ENCODE data around the gene MICU2.

DNA sequence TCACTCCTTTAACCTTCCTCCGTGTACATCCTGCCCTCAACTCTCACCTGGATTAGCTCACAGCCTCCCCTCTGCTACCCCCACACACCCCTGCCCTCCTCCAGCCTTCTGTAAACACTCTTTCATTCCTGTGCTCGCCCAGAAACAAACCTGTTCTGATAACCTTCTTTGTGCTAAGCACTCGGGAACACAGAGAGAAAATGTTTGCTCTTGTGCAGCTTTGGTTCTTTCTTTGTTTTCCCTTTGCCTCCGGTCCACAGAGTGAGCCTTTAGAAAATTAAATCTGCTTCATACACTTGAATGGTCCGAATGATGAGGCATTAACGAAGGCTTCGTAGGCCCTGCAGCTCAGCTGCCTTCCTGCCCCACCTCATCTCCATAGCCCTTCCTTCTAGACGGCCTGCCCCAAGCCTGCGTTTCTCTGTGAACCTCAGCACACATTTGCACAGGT, 138.2 kb downstream of the MICU2 start:
- TF ChIP-seq, protein P1, sequence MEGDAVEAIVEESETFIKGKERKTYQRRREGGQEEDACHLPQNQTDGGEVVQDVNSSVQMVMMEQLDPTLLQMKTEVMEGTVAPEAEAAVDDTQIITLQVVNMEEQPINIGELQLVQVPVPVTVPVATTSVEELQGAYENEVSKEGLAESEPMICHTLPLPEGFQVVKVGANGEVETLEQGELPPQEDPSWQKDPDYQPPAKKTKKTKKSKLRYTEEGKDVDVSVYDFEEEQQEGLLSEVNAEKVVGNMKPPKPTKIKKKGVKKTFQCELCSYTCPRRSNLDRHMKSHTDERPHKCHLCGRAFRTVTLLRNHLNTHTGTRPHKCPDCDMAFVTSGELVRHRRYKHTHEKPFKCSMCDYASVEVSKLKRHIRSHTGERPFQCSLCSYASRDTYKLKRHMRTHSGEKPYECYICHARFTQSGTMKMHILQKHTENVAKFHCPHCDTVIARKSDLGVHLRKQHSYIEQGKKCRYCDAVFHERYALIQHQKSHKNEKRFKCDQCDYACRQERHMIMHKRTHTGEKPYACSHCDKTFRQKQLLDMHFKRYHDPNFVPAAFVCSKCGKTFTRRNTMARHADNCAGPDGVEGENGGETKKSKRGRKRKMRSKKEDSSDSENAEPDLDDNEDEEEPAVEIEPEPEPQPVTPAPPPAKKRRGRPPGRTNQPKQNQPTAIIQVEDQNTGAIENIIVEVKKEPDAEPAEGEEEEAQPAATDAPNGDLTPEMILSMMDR (IDR thresholded peaks at IDR 0.05 in 2 of 3, conservative IDR thresholded peaks at IDR 0.05 in 1 of 3; ENCODE audit: control insufficient read depth in 2 of 3, extremely low read depth in 1 of 3, insufficient read depth in 1 of 3, low read depth in 3 of 3, low read length in 3 of 3) = no peak
- TF ChIP-seq, protein P2, sequence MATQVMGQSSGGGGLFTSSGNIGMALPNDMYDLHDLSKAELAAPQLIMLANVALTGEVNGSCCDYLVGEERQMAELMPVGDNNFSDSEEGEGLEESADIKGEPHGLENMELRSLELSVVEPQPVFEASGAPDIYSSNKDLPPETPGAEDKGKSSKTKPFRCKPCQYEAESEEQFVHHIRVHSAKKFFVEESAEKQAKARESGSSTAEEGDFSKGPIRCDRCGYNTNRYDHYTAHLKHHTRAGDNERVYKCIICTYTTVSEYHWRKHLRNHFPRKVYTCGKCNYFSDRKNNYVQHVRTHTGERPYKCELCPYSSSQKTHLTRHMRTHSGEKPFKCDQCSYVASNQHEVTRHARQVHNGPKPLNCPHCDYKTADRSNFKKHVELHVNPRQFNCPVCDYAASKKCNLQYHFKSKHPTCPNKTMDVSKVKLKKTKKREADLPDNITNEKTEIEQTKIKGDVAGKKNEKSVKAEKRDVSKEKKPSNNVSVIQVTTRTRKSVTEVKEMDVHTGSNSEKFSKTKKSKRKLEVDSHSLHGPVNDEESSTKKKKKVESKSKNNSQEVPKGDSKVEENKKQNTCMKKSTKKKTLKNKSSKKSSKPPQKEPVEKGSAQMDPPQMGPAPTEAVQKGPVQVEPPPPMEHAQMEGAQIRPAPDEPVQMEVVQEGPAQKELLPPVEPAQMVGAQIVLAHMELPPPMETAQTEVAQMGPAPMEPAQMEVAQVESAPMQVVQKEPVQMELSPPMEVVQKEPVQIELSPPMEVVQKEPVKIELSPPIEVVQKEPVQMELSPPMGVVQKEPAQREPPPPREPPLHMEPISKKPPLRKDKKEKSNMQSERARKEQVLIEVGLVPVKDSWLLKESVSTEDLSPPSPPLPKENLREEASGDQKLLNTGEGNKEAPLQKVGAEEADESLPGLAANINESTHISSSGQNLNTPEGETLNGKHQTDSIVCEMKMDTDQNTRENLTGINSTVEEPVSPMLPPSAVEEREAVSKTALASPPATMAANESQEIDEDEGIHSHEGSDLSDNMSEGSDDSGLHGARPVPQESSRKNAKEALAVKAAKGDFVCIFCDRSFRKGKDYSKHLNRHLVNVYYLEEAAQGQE (IDR thresholded peaks at IDR 0.05; ENCODE audit: low read depth, low read length) = no peak
- TF ChIP-seq ATF7 (IDR thresholded peaks at IDR 0.05; ENCODE audit: low read depth) = no peak
- TF ChIP-seq HCFC1 (IDR thresholded peaks at IDR 0.05; ENCODE audit: low read length) = no peak
- no peak for TF ChIP-seq GABPA (IDR thresholded peaks at IDR 0.05; ENCODE audit: low read depth)

All from GM12878 (cell line).